ENCODE results near the gene JAKMIP1.
"Not testable (repeated sequence)": the region's sequence is repeated elsewhere in the genome, so short reads cannot be mapped to it uniquely, and the experiment has no call there.

JAKMIP1 gene

DNA sequence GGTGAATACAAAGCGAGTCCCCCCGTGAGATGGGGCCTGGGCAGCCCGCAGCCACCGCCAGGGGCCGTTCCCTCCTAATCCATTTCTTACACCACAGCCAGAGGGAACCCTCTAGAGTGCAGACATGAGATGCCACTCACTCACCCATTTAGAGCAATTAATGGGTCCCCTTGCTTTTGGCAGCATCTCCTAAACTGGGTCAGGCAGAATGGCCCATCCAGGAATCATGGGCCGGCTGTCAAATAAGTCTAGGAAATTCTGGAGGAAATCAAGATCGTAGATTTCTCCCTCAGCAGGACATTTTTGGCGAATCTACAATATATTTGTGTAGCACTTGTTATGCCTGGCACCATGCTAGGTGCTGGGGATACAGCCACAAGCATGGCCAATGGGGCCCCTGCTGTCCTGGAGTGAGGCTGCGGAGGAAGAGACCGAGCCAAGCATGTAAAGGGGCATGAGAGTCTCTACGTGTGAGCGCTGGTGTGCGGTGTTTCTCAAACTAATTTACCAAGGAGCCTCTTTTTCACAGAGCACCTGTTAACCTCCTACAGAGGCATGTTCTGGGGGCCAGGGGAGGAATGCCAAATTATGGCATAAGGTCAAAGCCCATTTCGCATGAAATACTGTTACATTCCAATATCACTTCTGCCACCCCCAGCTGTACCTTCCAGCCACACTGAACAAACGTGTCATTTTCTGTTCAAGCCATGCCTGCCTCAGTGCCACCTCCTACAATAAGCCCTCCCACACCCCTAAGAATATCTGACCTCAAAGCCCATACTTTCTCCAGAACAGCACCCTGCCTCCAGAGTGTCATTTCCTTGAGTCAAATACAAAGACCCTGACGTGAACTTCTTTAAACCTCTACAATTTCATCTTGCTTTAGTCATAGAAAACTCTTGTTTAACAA lies 28.1 kb upstream of the JAKMIP1 start:
- DNase-seq, result no peak

DNA sequence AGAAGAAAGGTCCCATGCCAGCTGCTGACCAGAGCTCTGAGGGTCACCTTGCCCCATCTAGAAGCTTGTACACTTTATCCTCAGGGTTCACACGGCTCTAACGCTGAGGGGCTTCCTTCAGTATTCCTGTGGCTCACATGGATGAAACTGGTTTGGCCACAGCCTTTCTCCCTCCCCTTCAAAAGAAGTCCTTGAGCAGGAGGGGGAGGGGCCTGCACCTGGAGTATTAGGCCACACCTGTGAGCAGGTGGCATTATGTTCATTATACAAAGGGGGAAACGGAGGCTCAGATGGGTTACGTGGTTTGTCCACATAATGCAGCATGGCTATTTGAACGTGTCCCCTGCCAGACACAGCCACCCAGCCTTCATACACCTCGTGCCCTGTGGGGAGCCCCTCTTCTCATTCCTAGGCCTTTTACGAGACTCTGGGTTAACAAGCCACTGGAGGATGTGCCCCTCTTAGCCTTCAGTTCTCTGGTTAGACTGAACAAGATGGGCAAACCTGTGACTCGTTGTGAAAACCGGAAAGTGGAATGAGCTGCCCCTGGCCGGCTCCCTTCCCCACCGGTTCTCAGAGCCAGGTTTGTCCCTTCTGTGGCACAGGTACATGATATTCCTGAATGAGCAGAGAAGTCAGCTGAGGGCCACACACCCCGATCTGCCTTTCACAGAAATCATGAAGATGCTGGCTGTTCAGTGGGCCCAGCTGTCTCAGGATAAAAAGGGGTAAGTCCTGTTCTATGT lies 27.2 kb upstream of the JAKMIP1 start:
- DNase-seq, result no peak

DNA sequence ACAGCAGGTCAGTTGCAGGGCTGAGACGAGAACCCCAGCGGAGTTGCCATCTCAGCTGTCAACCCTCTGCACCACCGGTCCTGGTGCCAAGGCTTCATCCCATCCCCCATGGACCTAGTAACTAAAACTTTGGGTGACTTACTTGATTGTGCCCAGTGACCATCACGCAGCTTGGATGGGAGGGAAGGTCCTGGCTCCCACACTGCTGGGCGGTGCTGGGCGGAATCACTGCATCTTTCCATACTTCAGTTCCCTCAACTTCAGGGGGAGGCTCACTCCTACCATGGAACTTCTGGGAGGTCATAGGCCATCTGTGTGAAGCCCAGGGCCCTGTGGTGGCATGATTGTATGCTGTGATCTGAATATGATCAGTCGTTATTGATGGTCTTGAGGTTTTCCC lies 26.2 kb upstream of the JAKMIP1 start:
- DNase-seq, result no peak

DNA sequence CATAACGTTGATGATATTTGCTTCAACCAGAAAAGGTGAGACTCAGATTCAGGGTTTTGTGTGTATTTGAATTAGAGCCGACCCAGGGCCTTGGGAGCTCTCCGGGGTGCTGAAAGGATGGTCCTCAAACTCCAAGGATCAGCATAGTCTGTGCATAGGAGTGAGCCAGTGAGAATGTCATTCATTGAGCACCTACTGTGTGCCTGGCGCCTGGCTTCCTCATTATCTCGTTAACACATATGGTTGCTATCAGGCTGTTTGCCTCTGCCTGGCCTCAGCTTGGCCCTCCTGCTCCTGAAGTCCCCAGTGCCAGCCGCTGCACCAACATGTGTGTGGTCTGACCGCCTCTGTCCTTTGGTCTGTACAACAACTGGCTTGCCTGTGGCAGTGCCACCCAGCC lies 25.1 kb upstream of the JAKMIP1 start:
- DNase-seq, result no peak

DNA sequence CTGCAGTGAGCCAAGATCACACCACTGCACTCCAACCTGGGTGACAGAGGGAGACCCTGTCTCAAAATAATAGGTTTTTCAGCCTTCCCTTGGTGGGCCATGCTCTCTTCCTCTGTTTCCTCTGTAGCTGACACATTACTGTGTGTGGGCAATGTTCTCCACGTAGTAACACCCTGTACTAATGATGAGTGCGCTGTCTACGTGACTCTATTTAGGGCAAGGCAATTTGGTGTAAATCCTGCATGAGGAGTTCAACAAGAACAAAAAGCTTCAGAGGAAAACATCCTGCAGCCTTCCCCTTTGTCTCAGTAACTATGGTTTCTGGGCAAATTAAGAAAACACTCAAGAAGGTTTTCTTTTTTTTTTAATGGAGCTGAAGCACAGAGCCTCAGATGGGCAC lies 24.4 kb upstream of the JAKMIP1 start:
- no peak for DNase-seq

DNA sequence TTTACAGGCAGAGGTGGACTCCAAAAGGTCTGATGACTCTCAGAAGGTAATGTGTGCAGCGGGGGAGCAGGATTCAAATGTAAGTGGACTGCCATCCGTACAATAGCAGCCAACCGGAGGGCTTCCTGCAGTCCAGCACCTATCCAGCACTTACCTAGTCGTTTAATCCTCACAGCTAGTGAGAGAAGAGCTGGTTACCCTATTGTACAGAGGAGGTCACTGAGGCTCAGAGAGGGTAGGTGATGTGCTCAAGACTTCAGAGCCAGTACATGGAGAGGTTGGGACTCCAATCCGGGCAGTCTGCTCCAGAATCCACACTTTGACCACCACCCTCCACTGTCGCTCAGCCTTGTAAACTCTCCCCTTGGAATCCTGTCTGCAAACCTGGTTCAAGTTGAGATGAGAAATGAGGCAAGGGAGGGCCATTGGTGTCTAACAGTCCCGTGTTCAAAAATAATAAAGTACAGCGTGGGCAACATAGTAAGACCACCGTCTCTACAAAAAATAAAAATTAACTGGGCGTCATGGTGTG lies 22.5 kb upstream of the JAKMIP1 start:
- DNase-seq, result peak; percentile 13

DNA sequence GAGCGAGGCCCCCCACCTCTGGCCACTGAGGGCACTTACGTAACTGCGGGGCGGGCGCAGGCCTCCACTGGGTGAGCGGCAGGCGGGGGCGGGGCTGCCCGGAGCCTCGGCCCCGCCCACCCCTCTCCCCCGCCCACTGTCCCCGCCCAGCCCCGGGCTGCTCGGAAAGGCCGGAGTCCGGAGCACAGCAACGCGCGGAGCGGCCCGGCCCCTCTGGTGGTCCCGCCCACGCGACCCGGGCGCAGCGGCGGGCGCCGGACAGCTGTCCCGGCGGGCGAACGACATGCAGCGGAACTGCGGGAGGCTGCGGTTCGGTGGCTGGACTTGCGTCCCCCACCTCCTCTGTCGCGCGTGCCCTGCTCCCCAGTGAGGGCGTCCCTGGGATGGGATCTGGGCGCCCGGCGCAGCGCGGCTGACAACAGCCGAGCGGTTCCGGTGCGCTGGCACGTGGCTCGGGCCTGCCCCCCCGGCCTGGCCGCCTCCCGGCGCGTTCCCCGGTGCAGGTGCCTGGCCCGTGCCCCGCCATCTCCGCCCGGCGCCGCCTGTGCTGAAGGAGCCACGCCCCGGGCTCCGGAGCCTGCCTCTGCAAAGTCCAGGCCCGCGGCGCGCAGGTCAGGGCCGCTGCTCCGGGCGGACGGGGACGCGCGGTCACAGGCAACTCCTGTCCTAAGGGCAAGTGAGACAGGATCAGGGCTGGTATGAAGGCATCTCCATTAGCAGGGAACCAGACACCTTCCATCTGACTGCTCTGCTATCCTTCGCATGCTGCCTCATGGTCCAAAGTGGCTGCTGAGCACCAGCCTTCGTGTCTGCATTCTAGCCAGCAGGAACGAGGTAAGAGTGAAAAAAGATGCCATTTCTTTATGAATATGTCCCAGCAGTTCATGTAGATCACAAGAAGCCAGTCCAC lies 21.8 kb upstream of the JAKMIP1 start:
- peak; percentile 59 for DNase-seq

DNA sequence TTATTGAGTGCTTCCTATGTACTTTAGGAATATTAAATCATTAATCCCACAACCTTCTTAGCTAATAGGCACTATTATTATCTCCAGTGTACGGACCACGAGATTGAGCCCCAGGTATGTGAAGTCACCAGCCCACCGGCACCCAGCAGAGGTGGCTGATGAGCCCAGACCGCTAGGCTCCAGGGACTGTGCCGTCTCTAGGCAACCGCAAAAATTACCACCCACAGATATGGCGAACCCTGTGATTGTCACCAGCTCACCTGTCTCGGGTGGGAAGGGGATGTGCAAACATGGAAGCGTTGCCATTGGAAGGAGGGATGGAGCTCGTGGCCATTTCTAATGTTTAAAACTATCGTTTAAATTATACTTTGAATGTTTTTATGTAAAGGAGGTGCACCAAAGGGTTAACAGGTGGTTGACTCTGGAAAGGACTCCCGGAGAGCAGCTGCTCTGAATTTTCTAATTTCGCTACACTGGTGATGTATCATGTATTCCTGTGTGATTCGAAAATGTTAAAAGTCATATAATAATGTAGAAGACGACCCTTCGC lies 21.0 kb upstream of the JAKMIP1 start:
- no peak for DNase-seq

DNA sequence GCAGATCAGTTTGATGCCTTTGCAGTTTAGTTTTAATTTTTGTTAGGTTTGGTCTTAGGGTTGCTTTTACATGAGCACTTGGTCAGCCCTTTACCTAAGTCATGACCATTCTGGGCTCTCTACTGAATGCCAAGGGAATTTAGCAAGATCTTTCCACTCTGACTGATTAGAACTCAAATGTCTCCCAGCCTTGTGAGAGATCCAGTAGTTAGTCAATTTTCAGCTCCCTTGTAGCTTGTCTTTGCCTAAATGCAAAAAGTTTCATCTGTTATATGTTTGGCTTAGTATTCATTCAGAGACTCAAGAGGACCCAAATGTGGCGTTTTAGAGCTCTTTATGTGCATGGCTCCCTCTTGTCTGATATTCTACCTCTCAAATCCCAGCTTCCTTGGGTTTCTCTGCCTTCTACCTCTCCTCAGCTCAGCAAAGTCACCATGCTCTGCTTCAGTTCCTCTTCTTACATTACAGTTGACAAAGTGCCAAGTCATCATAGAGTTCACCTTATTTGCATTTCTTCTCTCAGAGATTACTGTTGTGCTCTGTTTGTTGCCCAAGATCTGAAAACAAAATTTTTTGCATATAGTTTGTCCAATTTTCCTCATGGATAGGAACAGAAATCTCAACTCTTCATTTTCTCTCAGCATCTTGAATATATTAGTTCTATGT lies 17.5 kb upstream of the JAKMIP1 start:
- DNase-seq, result no peak

DNA sequence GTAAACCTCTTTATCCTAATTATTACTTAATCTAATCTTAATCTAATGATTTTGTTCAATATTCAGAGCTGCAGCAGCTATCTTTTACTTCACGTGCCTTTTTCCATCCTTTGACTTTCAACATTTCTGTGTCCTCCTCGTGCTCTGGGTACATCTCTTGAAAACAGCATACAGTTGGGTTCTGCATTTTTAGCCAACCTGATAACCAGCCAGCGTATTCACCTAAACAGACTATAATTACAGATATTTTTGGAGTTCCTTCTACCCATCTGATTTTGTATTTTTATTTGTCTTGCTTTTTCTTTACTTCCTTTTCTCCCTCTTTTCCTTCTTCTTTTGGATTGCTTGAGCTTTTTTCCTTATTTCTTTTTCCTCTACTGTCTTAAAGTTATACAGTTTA lies 16.2 kb upstream of the JAKMIP1 start:
- no peak for DNase-seq

DNA sequence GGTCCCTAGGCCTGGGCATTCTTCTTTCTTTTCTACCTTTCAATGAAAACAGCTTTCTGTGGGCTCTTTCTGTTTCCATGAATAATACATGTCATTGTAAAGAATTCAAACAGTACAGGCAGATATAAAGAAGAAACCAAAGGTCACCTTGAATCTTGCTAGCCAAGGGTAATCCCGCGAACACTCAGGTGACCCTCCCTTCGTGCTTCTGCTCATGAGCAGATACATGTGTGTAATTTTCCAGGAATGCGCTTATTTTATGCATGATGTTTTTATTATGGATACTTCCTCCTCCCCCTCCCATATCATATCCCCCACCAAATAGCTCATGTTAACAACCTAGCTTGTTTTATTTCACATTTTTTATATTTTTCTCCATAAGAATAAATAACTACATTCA lies 9.6 kb upstream of the JAKMIP1 start:
- no peak for DNase-seq

DNA sequence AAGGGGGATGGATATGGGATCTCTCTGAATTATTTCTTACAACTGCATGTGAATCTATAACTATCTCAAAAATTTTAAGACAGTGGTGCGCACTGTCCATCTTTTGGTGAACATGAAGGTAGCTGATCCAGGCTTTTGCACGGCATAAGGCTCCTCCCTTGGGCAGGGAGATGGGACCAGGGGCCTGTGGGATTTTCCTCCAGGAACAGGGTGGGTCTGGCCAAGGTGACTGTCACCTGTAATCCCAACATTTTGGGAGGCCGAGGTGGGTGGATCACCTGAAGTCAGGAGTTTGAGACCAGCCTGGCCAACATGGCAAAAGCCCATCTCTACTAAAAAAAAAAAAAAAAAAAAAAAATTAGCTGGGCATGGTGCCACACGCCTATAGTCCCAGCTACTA lies 8.9 kb upstream of the JAKMIP1 start:
- not testable (repeated sequence) for DNase-seq

DNA sequence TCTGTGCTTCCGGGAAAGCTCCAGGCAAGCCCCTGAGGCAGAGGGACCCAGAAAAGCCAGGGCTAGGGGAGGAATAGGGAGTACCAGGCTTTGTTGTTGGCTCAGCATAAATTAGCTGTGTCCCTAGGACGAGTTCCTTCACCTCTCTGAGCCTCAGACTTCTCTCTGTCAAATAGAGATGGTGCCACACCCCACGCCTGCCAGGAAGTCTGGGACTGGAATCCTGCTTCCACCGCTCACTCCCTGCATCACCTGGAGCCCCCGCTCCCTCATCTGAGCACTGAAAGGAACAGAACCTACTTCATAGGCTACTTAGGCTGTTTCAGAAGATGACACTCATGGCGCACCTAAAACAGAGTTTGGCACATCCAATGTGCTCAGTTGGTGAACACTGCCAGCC lies 8.1 kb upstream of the JAKMIP1 start:
- no peak for DNase-seq

DNA sequence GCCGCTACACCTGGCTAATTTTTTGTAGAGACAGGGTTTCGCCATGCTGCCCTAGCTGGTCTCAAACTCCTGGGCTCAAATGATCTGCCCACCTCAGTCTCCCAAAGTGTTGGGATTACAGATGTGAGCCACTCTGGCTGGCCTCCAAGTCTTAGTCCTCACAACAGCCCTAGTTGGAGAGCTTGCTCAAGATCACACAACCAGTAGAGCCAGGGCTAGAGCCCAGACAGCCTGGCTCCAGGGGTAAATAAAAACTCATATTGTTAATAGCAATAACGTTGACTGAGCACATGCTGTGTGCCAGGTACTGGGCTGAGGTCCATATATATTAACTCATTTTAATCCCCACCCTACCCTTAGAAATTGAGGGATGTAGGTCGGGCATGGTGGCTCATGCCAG lies 7.3 kb upstream of the JAKMIP1 start:
- no peak for DNase-seq

DNA sequence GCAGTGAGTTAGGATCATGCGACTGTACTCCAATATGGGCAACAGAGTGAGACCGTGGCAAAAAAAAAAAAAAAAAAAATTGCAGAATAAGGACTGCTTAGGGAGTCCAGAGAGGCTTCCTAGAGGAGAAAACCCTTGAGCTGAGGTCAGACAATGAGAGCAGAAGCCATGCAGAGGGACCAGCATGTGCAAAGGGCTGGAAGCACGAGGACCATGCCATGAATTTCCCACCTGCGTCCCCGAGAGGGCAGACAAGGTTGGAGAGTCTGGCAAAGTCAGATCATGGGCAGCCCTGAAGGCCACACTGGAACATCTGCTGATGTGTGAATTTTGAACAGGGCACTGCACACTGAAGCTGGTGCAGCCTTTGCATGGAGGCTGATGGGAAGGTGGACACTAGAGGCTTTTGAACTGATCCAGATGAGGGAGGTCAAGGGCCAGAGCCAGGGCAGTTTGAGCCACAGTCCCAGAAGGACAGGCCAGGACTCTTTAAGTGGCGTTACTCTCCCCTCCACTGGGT lies 6.5 kb upstream of the JAKMIP1 start:
- no peak for DNase-seq

DNA sequence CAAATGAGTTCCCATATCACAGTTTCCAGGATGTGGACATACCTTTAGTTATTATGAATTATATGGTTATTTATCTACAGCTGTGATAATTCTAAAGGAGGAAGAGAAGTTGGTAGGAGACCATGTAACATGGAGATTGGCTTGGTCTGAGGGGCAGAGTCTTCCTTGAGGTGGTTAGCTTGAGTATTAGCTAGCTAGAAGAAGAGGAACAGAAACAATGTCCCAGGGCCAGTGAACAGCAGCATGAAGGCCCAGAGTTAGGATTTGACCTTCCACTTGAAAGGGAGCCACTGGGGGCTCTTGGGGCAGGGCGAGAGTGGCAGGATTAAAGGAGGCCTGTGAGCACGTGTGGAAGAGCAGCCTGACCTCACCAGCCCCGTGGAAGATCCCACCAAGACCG lies 5.6 kb upstream of the JAKMIP1 start:
- DNase-seq, result no peak

DNA sequence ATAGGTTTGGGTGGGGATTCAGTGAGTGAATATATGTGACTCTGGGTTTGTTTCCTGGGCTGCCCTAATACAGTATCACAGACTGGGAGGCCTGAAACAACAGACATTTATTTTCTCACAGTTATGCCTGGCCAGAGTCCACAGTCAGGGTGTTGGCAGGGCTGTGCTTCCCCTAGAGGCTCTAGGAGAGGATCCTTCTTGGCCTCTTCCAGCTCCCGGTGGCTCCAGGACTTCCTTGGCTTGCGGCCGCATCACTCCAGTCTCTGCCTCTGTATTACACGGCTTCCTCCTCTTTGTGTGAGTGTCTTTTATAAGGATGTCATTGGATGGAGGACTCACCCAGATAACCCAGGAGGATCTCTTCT lies 5.2 kb upstream of the JAKMIP1 start:
- no peak for DNase-seq

DNA sequence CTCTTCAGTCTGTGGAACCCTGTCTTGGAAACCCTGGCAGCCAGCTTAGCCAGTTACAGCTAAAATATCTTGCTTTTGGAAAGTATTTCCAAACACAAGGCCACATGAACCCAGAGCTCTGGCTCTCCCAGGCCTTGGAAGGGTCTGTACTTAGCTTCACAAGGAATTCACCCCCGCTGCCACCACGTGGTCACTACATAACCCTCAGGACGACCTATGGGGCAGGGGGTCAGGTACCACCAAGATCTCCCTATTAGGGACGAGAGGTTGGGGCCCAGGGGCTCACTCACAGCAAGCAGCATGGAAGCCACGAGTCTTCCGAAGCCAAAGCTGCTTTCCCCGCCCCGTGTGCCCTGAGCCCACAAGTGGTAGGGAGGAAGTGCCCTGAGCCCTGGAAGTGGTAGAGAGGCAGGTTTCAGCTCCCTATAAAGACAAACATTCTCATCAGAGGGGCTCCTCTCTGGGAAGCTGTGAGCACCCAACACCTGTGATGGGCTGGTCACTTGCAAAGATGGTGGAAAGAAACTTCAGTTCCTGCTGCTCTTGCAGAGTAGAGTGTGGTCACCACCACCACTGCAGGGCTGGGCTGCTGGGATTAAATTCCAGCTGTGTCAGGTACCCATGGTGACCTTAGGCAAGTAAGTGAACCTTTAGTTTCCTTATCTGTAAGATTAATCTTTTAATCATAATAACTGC lies 4.7 kb upstream of the JAKMIP1 start:
- no peak for DNase-seq

DNA sequence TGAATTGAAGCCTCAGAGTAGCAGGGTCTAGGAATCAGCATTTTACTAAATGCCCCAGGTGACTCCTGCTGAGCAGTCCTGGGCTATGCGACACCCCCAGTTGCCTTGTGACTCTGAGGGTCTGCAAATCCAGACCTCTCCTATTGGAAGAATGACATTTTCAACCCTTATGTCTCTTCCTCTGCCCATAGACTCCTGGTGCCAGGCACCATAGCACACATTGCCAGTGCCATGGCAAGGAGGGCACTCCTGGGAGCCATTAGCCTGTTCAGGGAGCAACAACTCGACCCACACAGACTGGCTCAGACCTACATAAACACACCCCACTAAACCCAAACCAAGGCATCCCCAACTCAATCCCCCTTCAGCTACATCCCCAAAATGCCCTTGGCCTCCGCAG lies 3.7 kb upstream of the JAKMIP1 start:
- no peak for DNase-seq

DNA sequence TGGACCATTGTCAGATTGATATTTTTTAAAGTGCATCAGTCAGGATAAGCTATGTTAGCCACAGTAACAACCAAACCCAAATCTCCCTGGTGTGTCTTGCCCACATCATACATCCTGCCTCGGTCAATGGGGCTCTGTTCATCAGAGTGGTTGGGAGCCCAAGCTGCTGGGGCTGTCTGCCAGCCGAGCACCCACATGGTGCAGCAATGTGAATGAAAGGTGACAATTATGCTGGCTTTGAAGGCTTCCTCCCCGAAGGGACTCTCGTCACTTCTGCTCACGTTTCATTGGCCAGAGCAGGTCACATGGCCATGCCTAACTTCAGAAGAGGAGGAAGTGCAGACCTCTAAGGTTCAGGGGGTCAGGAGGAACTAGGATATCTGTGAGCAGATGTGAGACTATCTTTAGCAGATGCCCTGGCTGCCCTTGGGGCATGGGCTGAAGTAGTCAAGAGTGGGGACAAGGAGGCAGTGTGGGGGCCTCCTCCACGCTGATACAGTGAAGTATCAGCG lies 1.3 kb upstream of the JAKMIP1 start:
- DNase-seq, result no peak

DNA sequence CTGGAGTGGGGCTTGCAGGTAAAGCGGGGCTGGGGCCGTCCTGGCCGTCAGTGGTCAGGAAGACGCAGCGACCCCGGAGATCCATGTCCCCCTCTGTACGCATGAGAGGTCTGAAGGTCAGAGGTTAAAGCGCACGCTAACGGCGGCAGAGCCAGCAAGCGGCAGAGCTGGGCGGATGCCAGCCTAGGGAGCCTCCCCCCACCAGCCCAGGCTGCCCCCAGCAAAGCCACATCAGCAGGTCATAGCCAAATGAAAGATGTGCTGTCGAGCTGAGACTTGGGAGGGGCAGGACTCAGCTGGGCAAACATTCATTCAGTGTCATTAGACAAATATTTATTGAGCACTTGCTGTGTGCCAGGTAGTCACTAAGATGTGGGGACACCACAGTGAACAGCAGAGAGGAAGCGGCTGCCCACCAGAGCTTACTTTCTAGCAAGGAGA lies 593 bp upstream of the JAKMIP1 start:
- DNase-seq, result no peak
